ENCODE measurements around the gene GPR50. TPM values are rescaled to one million over a fixed set of nuclear protein-coding genes. Genes with fewer than 3 reads are reported as not detected.

GPR50 gene
- total RNA-seq, 4 donors from 2014 or later = not detected

- Histone ChIP-seq H3K9me3 (peaks cover 0 to 7% (median 0%) of the 10 kb centered on the region in 3 donors), H3K27me3 (peaks cover 53% of the 10 kb centered on the region), H3K4me1 (peaks cover 0 to 20% (median 0%) of the 10 kb centered on the region in 3 donors), H3K27ac (no peak overlapping the region), H3K4me3 (no peak overlapping the region), H3K36me3 (no peaks in the 10 kb centered on the region)
- TF ChIP-seq POLR2AphosphoS5 (IDR thresholded peaks at IDR 0.05) = no peak
- TF ChIP-seq EP300 (IDR thresholded peaks at IDR 0.05) = no peak
- TF ChIP-seq CTCF (IDR thresholded peaks at IDR 0.05) = no peak
- TF ChIP-seq POLR2A (IDR thresholded peaks at IDR 0.05) = no peak
- whole genome bisulfite sequencing, 2 donors (ENCODE audit: low coverage in 1 of 2) = 70% methylated on average over 5 of the region's 7 CpGs; no CpG with 5 or more reads in 1 of the 2 donors
- ATAC-seq = no peak
These were observed 4.7 kb downstream of the GPR50 start for GRCh38 chrX:151181088-151181487.

- H3K4me3 ChIP-seq = no peak overlapping the region
- WGBS, 2 donors (ENCODE audit: low coverage in 1 of 2) = 36 to 70% methylated on average over 2 to 4 of the region's 6 CpGs
- peaks cover 0 to 6% (median 0%) of the 10 kb centered on the region in 3 donors for H3K4me1 ChIP-seq
- peaks cover 31% of the 10 kb centered on the region for H3K27me3 ChIP-seq
- ATAC-seq = no peak
- H3K9me3 ChIP-seq = no peaks in the 10 kb centered on the region
- no peak for TF ChIP-seq EP300 (IDR thresholded peaks at IDR 0.05)
- no peak for TF ChIP-seq CTCF (IDR thresholded peaks at IDR 0.05)
- no peak for TF ChIP-seq POLR2AphosphoS5 (IDR thresholded peaks at IDR 0.05)
- TF ChIP-seq POLR2A (IDR thresholded peaks at IDR 0.05) = no peak
- no peak overlapping the region for H3K27ac ChIP-seq
- no peaks in the 10 kb centered on the region for H3K36me3 ChIP-seq
These were observed 6.9 kb downstream of the GPR50 start for GRCh38 chrX:151183233-151183753.

GRCh38 chrX:151183912-151184565 lies 7.7 kb downstream of the GPR50 start:
- H3K27ac ChIP-seq = no peak overlapping the region

GRCh38 chrX:151184705-151185104 lies 8.3 kb downstream of the GPR50 start:
- no peaks in the 10 kb centered on the region for H3K4me1 ChIP-seq
- H3K9me3 ChIP-seq = no peaks in the 10 kb centered on the region
- ATAC-seq = no peak
- H3K36me3 ChIP-seq = no peaks in the 10 kb centered on the region
- TF ChIP-seq EP300 (IDR thresholded peaks at IDR 0.05) (no peak), POLR2A (IDR thresholded peaks at IDR 0.05) (no peak), CTCF (IDR thresholded peaks at IDR 0.05) (no peak), POLR2AphosphoS5 (IDR thresholded peaks at IDR 0.05) (no peak)
- no peak overlapping the region for H3K27ac ChIP-seq
- WGBS, 2 donors (ENCODE audit: low coverage in 1 of 2) = 57 to 76% methylated on average over 1 to 2 of the region's 2 CpGs
- peaks cover 17% of the 10 kb centered on the region for H3K27me3 ChIP-seq
- H3K4me3 ChIP-seq = no peak overlapping the region

More at GRCh38 chrX:151183912-151184565, 7.7 kb downstream of the GPR50 start:
- H3K36me3 ChIP-seq = no peaks in the 10 kb centered on the region
- no peak for TF ChIP-seq EP300 (IDR thresholded peaks at IDR 0.05)
- no peak for TF ChIP-seq POLR2A (IDR thresholded peaks at IDR 0.05)
- no peak for TF ChIP-seq CTCF (IDR thresholded peaks at IDR 0.05)
- no peak for TF ChIP-seq POLR2AphosphoS5 (IDR thresholded peaks at IDR 0.05)
- H3K4me3 ChIP-seq = no peak overlapping the region
- no peaks in the 10 kb centered on the region for H3K4me1 ChIP-seq
- ATAC-seq = no peak
- H3K9me3 ChIP-seq = no peaks in the 10 kb centered on the region
- 7 to 31% methylated on average over 12 to 14 of the region's 14 CpGs for WGBS, 2 donors (ENCODE audit: low coverage in 1 of 2)
- H3K27me3 ChIP-seq = peaks cover 24% of the 10 kb centered on the region

- H3K27ac ChIP-seq = no peak overlapping the region
- H3K27me3 ChIP-seq = no peaks in the 10 kb centered on the region
- ATAC-seq = no peak
- no peaks in the 10 kb centered on the region for H3K4me1 ChIP-seq
- no peak overlapping the region for H3K4me3 ChIP-seq
- no peaks in the 10 kb centered on the region for H3K36me3 ChIP-seq
- H3K9me3 ChIP-seq = no peaks in the 10 kb centered on the region
- 45 to 71% methylated on average over 1 to 2 of the region's 2 CpGs for WGBS, 2 donors (ENCODE audit: low coverage in 1 of 2)
- TF ChIP-seq EP300 (IDR thresholded peaks at IDR 0.05) (no peak), POLR2A (IDR thresholded peaks at IDR 0.05) (no peak), POLR2AphosphoS5 (IDR thresholded peaks at IDR 0.05) (no peak), CTCF (IDR thresholded peaks at IDR 0.05) (no peak)
These were observed 30.5 kb downstream of the GPR50 start for GRCh38 chrX:151206871-151207270.

Measured in gastroesophageal sphincter (tissue), 4 donors.